Measurements from ENCODE around the gene HELZ.
A peak's percentile ranks its signal among the peaks of the same experiment; 100 is the strongest.
"Not testable (repeated sequence)": the region's sequence is repeated elsewhere in the genome, so short reads cannot be mapped to it uniquely, and the experiment has no call there.

Gene HELZ

DNA sequence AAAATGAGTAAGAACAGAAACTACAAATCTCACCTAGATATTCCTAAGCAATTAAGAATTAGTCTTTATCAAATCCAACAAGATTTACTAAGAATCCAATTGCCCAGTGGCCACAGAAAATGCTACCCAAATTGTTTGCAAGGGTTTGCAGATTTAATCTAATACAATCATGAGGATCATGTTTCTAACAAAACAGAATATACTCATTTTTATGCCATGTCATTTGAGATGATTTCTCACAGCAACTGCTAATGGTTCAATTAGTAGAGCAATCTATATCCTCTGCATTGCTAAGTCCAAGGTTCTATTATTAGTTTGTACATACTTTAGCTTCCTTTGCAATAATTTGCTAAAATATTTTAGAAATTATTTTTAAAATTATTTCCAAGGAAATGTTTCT lies 41.2 kb downstream of the HELZ start:
- TF ChIP-seq POLR2A (IDR thresholded peaks at IDR 0.05; ENCODE audit: low read depth, low read length) = no peak
- TF ChIP-seq POLR2AphosphoS5 (IDR thresholded peaks at IDR 0.05; ENCODE audit: low read depth, low read length) = no peak
- no peak for TF ChIP-seq TAF1 (IDR thresholded peaks at IDR 0.05; ENCODE audit: borderline replicate concordance, low read depth, low read length)
- no peak for DNase-seq (ENCODE audit: insufficient read length)
- no peak for FAIRE-seq

DNA sequence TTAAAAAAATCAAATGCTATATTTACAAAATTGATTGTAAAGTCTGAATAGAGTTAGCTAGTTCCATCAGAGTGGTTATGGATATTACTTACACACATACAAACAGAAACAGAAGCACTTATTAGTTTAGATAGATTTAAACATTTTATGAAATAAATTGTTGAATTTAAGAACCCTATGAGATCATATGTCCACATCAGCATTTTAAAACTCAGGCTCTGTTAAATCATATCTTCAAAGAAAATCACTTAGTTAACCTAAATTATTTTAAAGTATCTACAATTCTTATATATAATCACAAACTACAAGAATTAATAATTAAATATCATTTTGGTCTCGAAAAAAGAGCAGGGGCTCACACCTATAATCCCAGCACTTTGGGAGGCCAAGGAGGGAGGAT lies 42.5 kb downstream of the HELZ start:
- TF ChIP-seq TAF1 (IDR thresholded peaks at IDR 0.05; ENCODE audit: borderline replicate concordance, low read depth, low read length) = no peak
- FAIRE-seq (no peak), DNase-seq (ENCODE audit: insufficient read length) (no peak)

DNA sequence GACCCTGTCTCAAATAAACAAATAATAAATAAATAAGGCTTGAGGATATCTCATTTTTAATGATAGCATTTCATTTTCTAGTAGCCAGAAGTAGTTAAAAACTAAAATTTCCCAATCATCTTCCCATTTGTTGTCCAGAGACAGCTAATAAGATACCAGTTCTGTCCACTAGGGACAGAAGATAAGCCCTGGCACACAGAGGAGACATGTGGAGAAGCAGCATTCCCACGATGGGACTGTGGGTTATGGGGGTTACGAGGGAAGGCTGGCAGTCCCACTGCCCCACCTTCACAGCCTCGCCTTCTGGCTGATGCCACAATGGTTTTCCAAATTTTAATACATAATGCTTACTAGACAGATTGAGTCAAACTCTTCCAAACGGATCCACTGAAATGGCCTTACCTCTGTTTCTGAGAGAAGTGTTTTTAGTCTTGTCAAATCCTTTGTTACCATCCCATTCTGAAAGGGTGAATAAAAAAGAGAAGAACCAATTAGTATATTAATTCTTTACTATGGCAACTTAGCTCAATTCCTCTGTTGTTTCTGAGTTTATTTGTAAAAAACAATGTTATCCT lies 44.2 kb downstream of the HELZ start:
- TF ChIP-seq POLR2AphosphoS5 (IDR thresholded peaks at IDR 0.05; ENCODE audit: low read depth, low read length) (no peak), TAF1 (IDR thresholded peaks at IDR 0.05; ENCODE audit: borderline replicate concordance, low read depth, low read length) (no peak), POLR2A (IDR thresholded peaks at IDR 0.05; ENCODE audit: low read depth, low read length) (no peak)
- DNase-seq (ENCODE audit: insufficient read length) (no peak), FAIRE-seq (no peak)

DNA sequence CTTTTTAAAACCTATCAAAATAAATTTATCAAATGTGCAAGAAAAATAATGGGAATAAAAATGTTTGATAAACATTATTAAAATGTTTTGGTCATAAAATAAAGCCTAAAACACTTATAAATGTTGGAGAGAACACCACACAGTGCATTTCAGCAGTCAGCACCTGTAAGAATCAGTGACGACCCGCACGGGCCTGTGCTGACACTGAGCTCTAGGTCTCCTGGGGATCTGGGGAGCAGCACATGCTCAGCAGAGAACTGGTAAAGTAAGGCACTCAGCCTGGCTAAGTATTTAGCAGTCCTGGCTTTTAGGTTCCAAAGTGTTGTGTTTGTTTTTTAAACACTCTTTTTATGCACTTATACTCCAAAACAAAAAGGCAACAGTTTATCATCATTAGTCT lies 46.9 kb downstream of the HELZ start:
- no peak for FAIRE-seq
- DNase-seq (ENCODE audit: insufficient read length) = no peak
- TF ChIP-seq POLR2AphosphoS5 (IDR thresholded peaks at IDR 0.05; ENCODE audit: low read depth, low read length) (no peak), TAF1 (IDR thresholded peaks at IDR 0.05; ENCODE audit: borderline replicate concordance, low read depth, low read length) (no peak), POLR2A (IDR thresholded peaks at IDR 0.05; ENCODE audit: low read depth, low read length) (no peak)

DNA sequence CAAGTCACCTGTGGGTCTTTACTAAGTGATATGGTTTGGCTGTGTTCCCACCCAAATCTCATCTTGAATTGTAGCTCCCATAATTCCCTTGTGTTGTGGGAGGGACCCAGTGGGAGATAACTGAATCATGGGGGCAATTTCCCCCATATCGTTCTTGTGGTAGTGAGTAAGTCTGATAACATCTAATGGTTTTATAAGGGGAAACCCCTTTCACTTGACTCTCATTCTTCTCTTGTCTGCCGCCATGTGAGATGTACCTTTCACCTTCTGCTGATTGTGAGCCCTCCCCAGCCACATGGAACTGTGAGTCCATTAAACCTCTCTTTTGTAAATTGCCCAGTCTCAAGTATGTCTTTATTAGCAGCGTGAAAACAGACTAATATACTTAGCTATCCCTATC lies 48.0 kb downstream of the HELZ start:
- FAIRE-seq = not testable (repeated sequence)

DNA sequence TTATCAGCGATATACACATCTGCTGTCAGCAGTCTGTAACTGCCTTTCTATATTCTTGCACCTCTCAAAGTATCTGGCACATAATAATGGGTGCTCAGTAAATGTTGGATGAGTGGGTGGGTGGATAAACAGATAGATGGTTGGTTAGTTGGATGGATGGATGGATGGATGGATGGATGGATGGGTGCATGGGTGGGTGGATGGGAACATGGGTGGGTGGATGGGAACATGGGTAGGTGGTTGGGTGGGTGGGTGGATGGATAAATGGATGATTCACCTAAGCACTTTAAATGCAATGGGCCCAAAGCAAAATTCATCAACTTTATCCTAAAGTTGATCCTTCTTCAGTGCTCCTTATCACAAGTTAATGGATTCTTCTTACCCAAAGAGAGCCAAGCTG lies 48.6 kb downstream of the HELZ start:
- no peak for DNase-seq (ENCODE audit: insufficient read length)
- no peak for TF ChIP-seq TAF1 (IDR thresholded peaks at IDR 0.05; ENCODE audit: borderline replicate concordance, low read depth, low read length)
- no peak for TF ChIP-seq POLR2A (IDR thresholded peaks at IDR 0.05; ENCODE audit: low read depth, low read length)
- no peak for FAIRE-seq

More for the DNA sequence above, 48.0 kb downstream of the HELZ start:
- DNase-seq (ENCODE audit: insufficient read length) = not testable (repeated sequence)

DNA sequence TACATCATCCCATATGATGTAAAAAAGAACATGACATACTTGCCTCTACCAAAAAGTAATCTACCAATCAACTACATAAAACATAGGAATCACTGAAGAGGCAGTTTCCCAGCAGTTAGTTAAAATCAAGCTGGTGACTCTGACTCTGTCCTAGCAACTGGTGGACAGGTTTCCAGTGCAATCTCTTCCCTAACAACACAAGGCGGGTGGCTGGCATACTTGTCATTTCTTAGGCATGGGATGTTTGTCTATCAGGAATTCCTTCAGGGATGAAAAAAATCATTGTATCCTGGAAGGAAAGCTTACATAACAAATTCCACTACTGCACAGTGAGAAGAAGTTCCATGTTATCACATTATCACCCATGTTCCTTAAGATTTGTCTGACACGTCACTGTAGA lies 50.9 kb downstream of the HELZ start:
- FAIRE-seq (no peak), DNase-seq (ENCODE audit: insufficient read length) (no peak)
- TF ChIP-seq TAF1 (IDR thresholded peaks at IDR 0.05; ENCODE audit: borderline replicate concordance, low read depth, low read length) (no peak), POLR2AphosphoS5 (IDR thresholded peaks at IDR 0.05; ENCODE audit: low read depth, low read length) (no peak), POLR2A (IDR thresholded peaks at IDR 0.05; ENCODE audit: low read depth, low read length) (no peak)

DNA sequence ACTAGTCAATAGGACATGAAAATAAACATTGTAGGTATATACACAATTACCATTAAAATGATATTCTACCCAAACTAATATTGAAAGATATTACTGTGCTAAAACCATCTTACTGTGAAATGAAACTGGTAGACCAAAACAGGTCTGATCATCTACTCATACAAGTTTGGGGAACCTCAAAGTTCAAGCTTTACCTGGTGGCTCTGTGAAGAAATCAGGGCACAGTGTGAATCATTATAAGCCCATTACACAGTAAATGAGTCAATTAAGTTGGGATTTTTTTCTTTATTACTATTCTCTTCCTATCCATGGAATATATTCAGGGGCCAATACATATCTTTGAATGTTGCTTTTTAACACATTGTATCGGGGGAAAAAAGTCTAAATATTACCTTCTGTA lies 57.1 kb downstream of the HELZ start:
- FAIRE-seq (peak; percentile 38), DNase-seq (ENCODE audit: insufficient read length) (no peak)
- TF ChIP-seq TAF1 (IDR thresholded peaks at IDR 0.05; ENCODE audit: borderline replicate concordance, low read depth, low read length) (no peak), POLR2A (IDR thresholded peaks at IDR 0.05; ENCODE audit: low read depth, low read length) (no peak), POLR2AphosphoS5 (IDR thresholded peaks at IDR 0.05; ENCODE audit: low read depth, low read length) (no peak)

DNA sequence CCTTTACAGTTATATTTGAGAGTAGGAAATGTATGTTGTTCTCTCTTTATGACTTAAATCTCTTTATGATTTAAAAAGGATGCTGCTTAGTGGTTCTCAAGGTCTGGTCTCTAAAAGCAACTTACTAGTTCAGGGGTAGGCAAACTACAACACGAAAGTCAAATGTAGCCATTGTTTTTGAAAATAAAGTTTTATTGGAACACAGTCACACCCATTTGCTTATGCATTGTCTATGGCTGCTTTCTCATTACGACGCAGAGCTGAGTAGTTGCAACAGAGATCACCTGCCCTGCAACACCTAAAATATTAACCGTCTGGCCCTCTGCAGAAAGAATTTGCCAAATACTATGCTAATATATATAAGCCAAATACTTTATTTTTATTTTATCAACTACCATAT lies 58.2 kb downstream of the HELZ start:
- TF ChIP-seq POLR2AphosphoS5 (IDR thresholded peaks at IDR 0.05; ENCODE audit: low read depth, low read length) = no peak
- TF ChIP-seq TAF1 (IDR thresholded peaks at IDR 0.05; ENCODE audit: borderline replicate concordance, low read depth, low read length) = no peak
- no peak for TF ChIP-seq POLR2A (IDR thresholded peaks at IDR 0.05; ENCODE audit: low read depth, low read length)
- no peak for FAIRE-seq
- no peak for DNase-seq (ENCODE audit: insufficient read length)

DNA sequence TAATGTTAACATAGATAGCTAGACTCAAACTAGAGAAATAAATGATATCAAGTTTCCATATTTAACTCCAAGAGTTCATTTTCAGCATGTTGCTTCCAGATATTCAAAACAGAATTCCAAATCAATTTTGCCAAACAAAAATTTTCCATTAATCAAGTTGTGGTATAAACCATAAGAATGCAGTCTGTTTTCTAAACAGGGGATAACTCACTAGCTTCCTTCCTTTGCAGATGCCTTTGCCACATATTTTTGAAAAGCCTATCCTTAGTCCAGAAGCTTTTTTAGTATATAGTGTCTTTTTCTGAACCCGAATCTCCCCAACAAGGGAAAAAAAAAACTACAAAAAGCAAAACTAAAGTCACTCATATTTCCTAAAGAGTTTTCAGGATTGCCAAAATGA lies 61.5 kb downstream of the HELZ start:
- FAIRE-seq = no peak

DNA sequence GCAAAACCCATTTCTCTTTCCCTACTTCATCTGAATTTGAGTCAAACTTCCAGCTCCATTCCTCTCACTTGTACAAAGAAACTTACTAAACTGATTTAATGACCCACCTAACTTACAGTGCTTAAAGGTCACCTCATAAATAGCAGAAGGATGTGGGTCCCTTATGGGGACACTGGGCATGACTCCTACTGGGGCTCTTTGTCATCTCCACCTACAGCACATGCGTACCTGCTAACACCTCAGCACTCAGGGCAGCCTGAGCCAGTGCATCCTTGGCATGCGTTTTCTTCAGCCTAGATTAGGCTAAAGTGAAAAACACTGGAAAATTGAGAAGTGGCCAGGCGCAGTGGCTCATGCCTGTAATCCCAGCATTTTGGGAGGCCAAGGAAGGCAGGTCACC lies 63.2 kb downstream of the HELZ start:
- no peak for FAIRE-seq
- TF ChIP-seq TAF1 (IDR thresholded peaks at IDR 0.05; ENCODE audit: borderline replicate concordance, low read depth, low read length) = no peak
- no peak for TF ChIP-seq POLR2AphosphoS5 (IDR thresholded peaks at IDR 0.05; ENCODE audit: low read depth, low read length)
- no peak for TF ChIP-seq POLR2A (IDR thresholded peaks at IDR 0.05; ENCODE audit: low read depth, low read length)
- no peak for DNase-seq (ENCODE audit: insufficient read length)

More for the DNA sequence above, 61.5 kb downstream of the HELZ start:
- no peak for DNase-seq (ENCODE audit: insufficient read length)
- TF ChIP-seq POLR2A (IDR thresholded peaks at IDR 0.05; ENCODE audit: low read depth, low read length) = no peak
- TF ChIP-seq POLR2AphosphoS5 (IDR thresholded peaks at IDR 0.05; ENCODE audit: low read depth, low read length) = no peak
- no peak for TF ChIP-seq TAF1 (IDR thresholded peaks at IDR 0.05; ENCODE audit: borderline replicate concordance, low read depth, low read length)

DNA sequence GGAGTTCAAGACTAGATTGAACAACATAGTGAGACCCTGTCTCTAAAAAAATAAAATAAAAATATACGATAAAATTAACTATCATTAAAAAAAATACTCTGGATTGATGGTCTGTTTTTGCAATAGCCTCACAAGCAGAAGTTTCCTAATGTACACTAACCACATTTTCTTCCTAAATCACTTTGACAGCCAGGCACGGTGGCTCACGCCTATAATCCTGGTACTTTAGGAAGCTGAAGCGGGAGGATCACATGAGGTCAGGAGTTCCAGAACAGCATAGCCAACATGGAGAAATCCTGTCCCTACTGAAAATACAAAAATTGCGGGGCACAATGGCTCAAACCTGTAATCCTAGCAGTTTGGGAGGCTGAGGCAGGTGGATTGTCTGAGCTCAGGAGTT lies 64.7 kb downstream of the HELZ start:
- TF ChIP-seq TAF1 (IDR thresholded peaks at IDR 0.05; ENCODE audit: borderline replicate concordance, low read depth, low read length) = no peak
- no peak for TF ChIP-seq POLR2A (IDR thresholded peaks at IDR 0.05; ENCODE audit: low read depth, low read length)
- no peak for TF ChIP-seq POLR2AphosphoS5 (IDR thresholded peaks at IDR 0.05; ENCODE audit: low read depth, low read length)
- FAIRE-seq (no peak), DNase-seq (ENCODE audit: insufficient read length) (no peak)

DNA sequence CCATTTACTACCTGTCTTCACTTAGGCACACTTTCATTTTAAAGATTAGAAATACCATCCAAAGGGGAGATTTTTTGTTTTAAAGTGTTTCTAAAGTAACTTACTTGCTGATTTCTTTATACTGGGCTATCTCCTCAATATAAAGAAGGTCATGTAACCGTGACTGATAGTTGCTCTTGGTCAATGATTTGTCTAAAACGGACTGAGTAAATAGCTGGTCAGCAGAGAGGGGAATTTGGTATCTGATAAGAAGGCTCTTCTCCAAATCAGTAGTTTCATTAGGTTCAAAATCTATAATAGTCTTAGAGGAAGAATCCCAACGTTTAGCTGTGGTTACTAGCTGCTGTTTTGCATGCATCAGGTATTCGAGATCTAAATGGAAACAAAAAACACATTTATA lies 66.4 kb downstream of the HELZ start:
- FAIRE-seq (no peak), DNase-seq (ENCODE audit: insufficient read length) (no peak)
- TF ChIP-seq POLR2AphosphoS5 (IDR thresholded peaks at IDR 0.05; ENCODE audit: low read depth, low read length) = no peak
- TF ChIP-seq POLR2A (IDR thresholded peaks at IDR 0.05; ENCODE audit: low read depth, low read length) = no peak
- no peak for TF ChIP-seq TAF1 (IDR thresholded peaks at IDR 0.05; ENCODE audit: borderline replicate concordance, low read depth, low read length)

Measured in GM12892 (cell line).